ENCODE results near the gene PSENEN.

- TF ChIP-seq POLR2A (IDR thresholded peaks at IDR 0.05) (no peak), CTCF (IDR thresholded peaks at IDR 0.05) (no peak)
Observed at GRCh38 chr19:35696835-35697234, 48.6 kb upstream of the PSENEN start.

Data from right lobe of liver (tissue), 4 donors.